GM04504 (cell line): Measurements from ENCODE around the gene TGFB2.

Experiments used
- DNase-seq: peaks from one replicate; pipeline ENCODE4 v3.0.0-alpha.2; 2012; ENCODE audit warnings: low read depth

The TGFB2 gene

GRCh38 chr1:218488986-218489385 is 143.8 kb downstream of the TGFB2 start:
- no peak for DNase-seq

GRCh38 chr1:218490406-218490922 is 145.3 kb downstream of the TGFB2 start:
- no peak for DNase-seq

- no peak for DNase-seq
Observed at GRCh38 chr1:218492874-218493273, 147.7 kb downstream of the TGFB2 start.

- no peak for DNase-seq
Observed at GRCh38 chr1:218493986-218494385, 148.8 kb downstream of the TGFB2 start.
